EL (cell line): ENCODE results near the gene NPR3.

Experiments used
- DNase-seq: peaks from one replicate; pipeline ENCODE4 v3.0.0-alpha.2; 2016

NPR3 gene

GRCh38 chr5:32769711-32770110, 58.6 kb downstream of the NPR3 start:
- DNase-seq = no peak

GRCh38 chr5:32770444-32770843, 59.3 kb downstream of the NPR3 start:
- DNase-seq = no peak

- DNase-seq = no peak
Measured at GRCh38 chr5:32771037-32771436, 59.9 kb downstream of the NPR3 start.

- DNase-seq = no peak
Measured at GRCh38 chr5:32773944-32774343, 62.8 kb downstream of the NPR3 start.

GRCh38 chr5:32776200-32776599, 65.1 kb downstream of the NPR3 start:
- no peak for DNase-seq

GRCh38 chr5:32777222-32777621, 66.1 kb downstream of the NPR3 start:
- no peak for DNase-seq

- DNase-seq = no peak
Measured at GRCh38 chr5:32777733-32778132, 66.6 kb downstream of the NPR3 start.

- DNase-seq = no peak
Measured at GRCh38 chr5:32778403-32778802, 67.3 kb downstream of the NPR3 start.

- DNase-seq = no peak
Measured at GRCh38 chr5:32779754-32780415, 68.8 kb downstream of the NPR3 start.

- peak; percentile 28 for DNase-seq
Measured at GRCh38 chr5:32780508-32780919, 69.4 kb downstream of the NPR3 start.

- DNase-seq = no peak
Measured at GRCh38 chr5:32783661-32784060, 72.5 kb downstream of the NPR3 start.

GRCh38 chr5:32785611-32786254, 74.6 kb downstream of the NPR3 start:
- peak; percentile 71 for DNase-seq

- DNase-seq = no peak
Measured at GRCh38 chr5:32786311-32786710, 75.2 kb downstream of the NPR3 start.

- peak; percentile 82 for DNase-seq
Measured at GRCh38 chr5:32790411-32790951, 79.4 kb downstream of the NPR3 start.

GRCh38 chr5:32791536-32792243, 80.6 kb downstream of the NPR3 start:
- DNase-seq = peak; percentile 67

GRCh38 chr5:32794086-32794485, 83.0 kb downstream of the NPR3 start:
- DNase-seq = peak; percentile 54

- DNase-seq = no peak
Measured at GRCh38 chr5:32802764-32803163, 91.6 kb downstream of the NPR3 start.

- DNase-seq = no peak
Measured at GRCh38 chr5:32803656-32804055, 92.5 kb downstream of the NPR3 start.

- DNase-seq = peak; percentile 57
Measured at GRCh38 chr5:32805462-32805861, 94.3 kb downstream of the NPR3 start.

- DNase-seq = peak; percentile 90
Measured at GRCh38 chr5:32805971-32806638, 95.0 kb downstream of the NPR3 start.

GRCh38 chr5:32808783-32809182, 97.7 kb downstream of the NPR3 start:
- DNase-seq = no peak

GRCh38 chr5:32810804-32811203, 99.7 kb downstream of the NPR3 start:
- DNase-seq = peak; percentile 87

- no peak for DNase-seq
Measured at GRCh38 chr5:32812399-32812798, 101.3 kb downstream of the NPR3 start.
